Prostate gland (tissue), 2 donors: ENCODE measurements around the gene C20orf173. TPM values are rescaled to one million over a fixed set of nuclear protein-coding genes. Genes with fewer than 3 reads are reported as not detected.
"Not testable (repeated sequence)": the region's sequence is repeated elsewhere in the genome, so short reads cannot be mapped to it uniquely, and the experiment has no call there.

ENCODE experiments used
- DNase-seq: peaks from one replicate; pipeline ENCODE4 v3.0.0-alpha.2; 2019; ENCODE audit warnings: low spot score
- H3K27ac ChIP-seq, 2 donors: fragments of 200-600 bp; sonication (generic); 2 replicates each; pipeline ENCODE4 v1.5.1; 2017 to 2019
- H3K27me3 ChIP-seq: fragments of 200-600 bp; sonication (generic); replicated peaks from 2 replicates; pipeline ENCODE4 v1.5.1; 2019; ENCODE audit not compliant: insufficient read depth
- H3K36me3 ChIP-seq, 2 donors: fragments of 200-600 bp; sonication (generic); 1 replicate in 1 of 2; 2 replicates in 1 of 2; pipeline versions ENCODE4 v1.5.1 to v1.8.1; 2017 to 2019
- H3K4me1 ChIP-seq: fragments of 200-600 bp; sonication (generic); replicated peaks from 2 replicates; pipeline ENCODE4 v1.5.1; 2019
- H3K4me3 ChIP-seq, 2 donors: fragments of 200-600 bp; sonication (generic); 2 replicates each; pipeline ENCODE4 v1.5.1; 2017 to 2019
- H3K9me3 ChIP-seq: fragments of 200-600 bp; sonication (generic); 2 replicates; pipeline ENCODE4 v1.5.1; 2017
- CTCF ChIP-seq, 4 experiments: fragments of 200-600 bp in 2 of 4; fragments of 450-650 bp in 2 of 4; sonication (generic) in 2 of 4; IDR thresholded peaks; 1 replicate in 3 of 4; 2 replicates in 1 of 4; pipeline ENCODE4 v1.5.1; 2016 to 2019; ENCODE audit warnings: antibody characterized with exemption in 4 of 4, mild to moderate bottlenecking in 2 of 4, moderate library complexity in 2 of 4
- POLR2A ChIP-seq: fragments of 450-650 bp; IDR thresholded peaks from one replicate; pipeline ENCODE4 v1.6.1; 2016; ENCODE audit warnings: antibody characterized with exemption, mild to moderate bottlenecking
- POLR2AphosphoS5 ChIP-seq: sonication (generic); formaldehyde crosslinking; IDR thresholded peaks from one replicate; pipeline ENCODE4 v1.6.1; 2017; ENCODE audit warnings: antibody characterized with exemption
- WGBS: methylation state at CpG from one replicate; pipeline ENCODE4 v1.1.5; 2018; 5-methylcytosine and 5-hydroxymethylcytosine counted together
- intact Hi-C: fragments of 100-400 bp; cut with DNase I; formaldehyde crosslinking; loops from one replicate; pipeline ENCODE4 v1.14.2; 2022
- total RNA-seq, 2 donors: library from RNA; depleted of rRNA; stranded (reverse); fragments of >200 nt; gene quantifications; one replicate each; pipeline ENCODE4 v1.1.0, GENCODE V29; 2016

C20orf173 gene
- total RNA-seq, 2 donors from 2014 or later, result not detected

DNA sequence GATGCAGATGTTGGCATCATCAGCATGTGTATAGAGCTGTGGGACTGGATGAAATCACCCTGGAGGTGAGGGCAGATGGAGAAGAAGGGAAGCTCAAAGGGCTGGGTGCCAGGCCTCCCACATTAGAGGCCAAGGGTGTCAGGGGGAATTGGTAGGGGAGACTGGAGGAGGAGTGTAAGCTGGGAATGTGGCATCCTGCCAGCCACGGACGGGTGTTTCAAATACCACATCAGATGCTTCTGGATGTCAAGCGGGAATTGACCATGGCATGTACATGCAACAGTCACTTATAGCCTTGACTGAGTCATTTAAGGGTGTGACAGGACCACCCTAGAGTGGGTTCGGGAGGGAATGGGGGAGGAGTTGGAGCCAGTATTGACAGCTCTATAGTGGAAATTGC is 22.1 kb upstream of the C20orf173 start:
- WGBS, result 63% methylated on average over 4 of the region's 4 CpGs
- H3K27me3 ChIP-seq, result no peaks in the 10 kb centered on the region
- H3K4me3 ChIP-seq, result no peak overlapping the region
- no peaks in the 10 kb centered on the region for H3K9me3 ChIP-seq
- no peaks in the 10 kb centered on the region for H3K4me1 ChIP-seq
- intact Hi-C loops, result no loop called here
- H3K27ac ChIP-seq, result no peak overlapping the region
- TF ChIP-seq POLR2AphosphoS5 (no peak), CTCF (IDR thresholded peaks at IDR 0.05) (no peak), POLR2A (no peak)
- DNase-seq, result no peak
- peaks cover 0 to 4% of the 10 kb centered on the region in 2 donors for H3K36me3 ChIP-seq

DNA sequence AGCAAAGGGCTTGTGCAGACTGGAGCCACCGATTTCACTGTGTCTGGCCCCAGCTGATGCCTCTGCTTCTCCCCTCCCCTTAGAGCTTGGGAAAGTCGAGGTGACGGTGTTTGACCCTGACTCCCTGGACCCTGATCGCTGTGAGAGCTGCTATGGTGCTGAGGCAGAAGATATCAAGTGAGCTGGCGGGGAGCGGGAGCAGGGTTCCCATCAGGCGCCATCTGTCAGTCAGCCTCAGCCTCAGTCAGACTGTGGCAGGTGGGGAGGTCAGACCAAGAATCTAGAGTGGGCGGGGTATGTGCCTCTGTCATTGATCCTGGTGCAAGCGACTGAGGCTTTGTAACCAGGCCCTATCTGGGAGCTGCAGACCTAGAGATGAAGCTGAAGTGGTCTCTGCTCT is 17.9 kb upstream of the C20orf173 start:
- Histone ChIP-seq H3K4me1 (peaks cover 6% of the 10 kb centered on the region), H3K9me3 (no peaks in the 10 kb centered on the region), H3K36me3 (no peaks in the 10 kb centered on the region), H3K27ac (no peak overlapping the region), H3K27me3 (no peaks in the 10 kb centered on the region), H3K4me3 (no peak overlapping the region)
- intact Hi-C loops, result loop anchor here (10.0 kb wide), 1 partner anchor 83 kb away; no protein-coding TSS in a partner anchor
- 83% methylated on average over 9 of the region's 9 CpGs for WGBS
- TF ChIP-seq CTCF (IDR thresholded peaks at IDR 0.05), result no peak
- no peak for TF ChIP-seq POLR2A
- TF ChIP-seq POLR2AphosphoS5, result no peak
- DNase-seq, result no peak

- intact Hi-C loops, result loop anchor here (10.0 kb wide), 1 partner anchor 81 kb away; no protein-coding TSS in a partner anchor
- WGBS, result 93% methylated on average over 1 of the region's 1 CpG
- no peak for DNase-seq
- H3K4me1 ChIP-seq, result peaks cover 6% of the 10 kb centered on the region
- H3K36me3 ChIP-seq, result no peaks in the 10 kb centered on the region
- TF ChIP-seq POLR2A (no peak), POLR2AphosphoS5 (no peak), CTCF (IDR thresholded peaks at IDR 0.05) (no peak)
- no peaks in the 10 kb centered on the region for H3K9me3 ChIP-seq
- H3K27me3 ChIP-seq, result no peaks in the 10 kb centered on the region
- H3K27ac ChIP-seq, result no peak overlapping the region
- H3K4me3 ChIP-seq, result no peak overlapping the region
Observed at GRCh38 chr20:35546127-35546526, 16.7 kb upstream of the C20orf173 start.

DNA sequence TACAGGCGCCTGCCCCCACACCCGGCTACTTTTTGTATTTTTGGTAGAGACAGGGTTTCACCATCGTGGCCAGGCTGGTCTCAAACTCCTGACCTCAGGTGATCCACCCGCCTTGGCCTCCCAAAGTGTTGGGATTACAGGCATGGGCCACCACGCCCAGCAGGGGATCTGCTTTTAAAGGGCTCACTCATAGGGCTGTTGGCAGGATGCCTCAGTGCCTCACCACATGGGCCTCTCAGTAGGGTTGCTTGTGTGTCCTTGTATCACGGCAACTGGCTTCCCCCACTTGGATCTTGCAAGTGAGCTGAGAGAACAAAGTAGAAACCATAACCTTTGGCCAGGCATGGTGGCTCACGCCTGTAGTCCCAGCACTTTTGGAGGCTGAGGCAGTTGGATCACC is 15.5 kb upstream of the C20orf173 start:
- H3K27me3 ChIP-seq, H3K36me3 ChIP-seq, H3K9me3 ChIP-seq, H3K4me3 ChIP-seq, H3K4me1 ChIP-seq, DNase-seq, H3K27ac ChIP-seq: not testable (repeated sequence)
- WGBS, result 95% methylated on average over 7 of the region's 7 CpGs
- intact Hi-C loops, result loop anchor here (5.0 to 10.0 kb wide), 2 partner anchors 80 to 117 kb away; partner anchors contain the start of genes CPNE1 and RBM12

GRCh38 chr20:35544436-35544835 is 15.0 kb upstream of the C20orf173 start:
- H3K27me3 ChIP-seq, result no peaks in the 10 kb centered on the region
- peaks cover 6% of the 10 kb centered on the region for H3K4me1 ChIP-seq
- DNase-seq, result no peak
- H3K27ac ChIP-seq, result no peak overlapping the region
- TF ChIP-seq CTCF (IDR thresholded peaks at IDR 0.05) (no peak), POLR2AphosphoS5 (no peak), POLR2A (no peak)
- 90% methylated on average over 16 of the region's 16 CpGs for WGBS
- no peaks in the 10 kb centered on the region for H3K9me3 ChIP-seq
- no peaks in the 10 kb centered on the region for H3K36me3 ChIP-seq
- intact Hi-C loops, result loop anchor here (5.0 to 10.0 kb wide), 2 partner anchors 80 to 118 kb away; partner anchors contain the start of genes CPNE1 and RBM12
- no peak overlapping the region for H3K4me3 ChIP-seq
